Trophoblast cell (in vitro differentiated cells and primary cell): Measurements from ENCODE around the gene SLC35B2.

Experiments used
- DNase-seq, 2 donors: peaks; one replicate each; pipeline ENCODE4 v3.0.0-alpha.2; 2016
- H2AFZ ChIP-seq: 2 replicates; pipeline ENCODE4 v1.6.1; 2013; ENCODE audit warnings: low read length, moderate library complexity, mild to moderate bottlenecking; ENCODE audit not compliant: insufficient read depth, poor library complexity
- H2AK5ac ChIP-seq: 2 replicates; pipeline ENCODE4 v1.6.1; 2013; ENCODE audit warnings: mild to moderate bottlenecking, low read length
- H2BK120ac ChIP-seq: 2 replicates; pipeline ENCODE4 v1.6.1; 2013; ENCODE audit warnings: low read length, mild to moderate bottlenecking, moderate library complexity; ENCODE audit not compliant: insufficient read depth, poor library complexity
- H2BK12ac ChIP-seq: 2 replicates; pipeline ENCODE4 v1.6.1; 2013; ENCODE audit warnings: mild to moderate bottlenecking, low read length, moderate library complexity
- H2BK5ac ChIP-seq: 2 replicates; pipeline ENCODE4 v1.6.1; 2013; ENCODE audit warnings: low read length, low read depth, moderate library complexity, mild to moderate bottlenecking; ENCODE audit not compliant: poor library complexity
- H3K14ac ChIP-seq: 2 replicates; pipeline ENCODE4 v1.6.1; 2013; ENCODE audit warnings: mild to moderate bottlenecking, low read length
- H3K18ac ChIP-seq: 2 replicates; pipeline ENCODE4 v1.6.1; 2013; ENCODE audit warnings: mild to moderate bottlenecking, low read length
- H3K23ac ChIP-seq: 2 replicates; pipeline ENCODE4 v1.6.1; 2013; ENCODE audit warnings: low read length
- H3K27ac ChIP-seq: 2 replicates; pipeline ENCODE4 v1.5.1; 2013; ENCODE audit warnings: low read depth, mild to moderate bottlenecking, inconsistent platforms, low read length, moderate library complexity
- H3K27me3 ChIP-seq: 2 replicates; pipeline ENCODE4 v1.6.1; 2013; ENCODE audit warnings: inconsistent platforms, mild to moderate bottlenecking, low read length, moderate library complexity; ENCODE audit not compliant: insufficient read depth
- H3K36me3 ChIP-seq, 2 experiments: 1 replicate in 1 of 2; 2 replicates in 1 of 2; pipeline ENCODE4 v1.6.1; 2013; ENCODE audit warnings: low read length in 2 of 2, mild to moderate bottlenecking in 2 of 2, moderate library complexity in 1 of 2; ENCODE audit not compliant: insufficient read depth in 2 of 2, control insufficient read depth in 1 of 2
- H3K4ac ChIP-seq: 2 replicates; pipeline ENCODE4 v1.6.1; 2013; ENCODE audit warnings: low read depth, mild to moderate bottlenecking, low read length, moderate library complexity
- H3K4me1 ChIP-seq, 2 experiments: 1 replicate in 1 of 2; 2 replicates in 1 of 2; pipeline ENCODE4 v1.6.1; 2013; ENCODE audit warnings: low read length in 2 of 2, mild to moderate bottlenecking in 2 of 2, moderate library complexity in 1 of 2; ENCODE audit not compliant: insufficient read depth in 2 of 2, control insufficient read depth in 1 of 2
- H3K4me2 ChIP-seq: 2 replicates; pipeline ENCODE4 v1.6.1; 2013; ENCODE audit warnings: inconsistent platforms, mild to moderate bottlenecking, low read length, moderate library complexity
- H3K4me3 ChIP-seq: 2 replicates; pipeline ENCODE4 v1.5.1; 2013; ENCODE audit warnings: mild to moderate bottlenecking, low read depth, low read length, inconsistent platforms
- H3K79me1 ChIP-seq: one replicate; pipeline ENCODE4 v1.6.1; 2013; ENCODE audit warnings: low read length
- H3K79me2 ChIP-seq: 2 replicates; pipeline ENCODE4 v1.6.1; 2013; ENCODE audit warnings: low read length, mild to moderate bottlenecking; ENCODE audit not compliant: control insufficient read depth, insufficient read depth, poor library complexity
- H3K9ac ChIP-seq: 2 replicates; pipeline ENCODE4 v1.6.1; 2013; ENCODE audit warnings: mild to moderate bottlenecking, low read length
- H3K9me3 ChIP-seq: 2 replicates; pipeline ENCODE4 v1.6.1; 2013; ENCODE audit warnings: low read depth, mild to moderate bottlenecking, control low read depth, inconsistent platforms, low read length; ENCODE audit not compliant: insufficient read depth
- H4K12ac ChIP-seq: 2 replicates; pipeline ENCODE4 v1.6.1; 2013; ENCODE audit warnings: low read depth, mild to moderate bottlenecking, low read length, moderate library complexity
- H4K8ac ChIP-seq: 2 replicates; pipeline ENCODE4 v1.6.1; 2013; ENCODE audit warnings: low read depth, mild to moderate bottlenecking, low read length, moderate library complexity
- H4K91ac ChIP-seq: one replicate; pipeline ENCODE4 v1.6.1; 2013; ENCODE audit warnings: low read depth, mild to moderate bottlenecking, low read length, moderate library complexity
- WGBS: extraction: QIAGEN DNeasy Blood & Tissue Kit; methylation state at CpG from one replicate; pipeline ENCODE4 v1.1.7; 2013; ENCODE audit warnings: missing lambda C conversion rate; ENCODE audit not compliant: insufficient read length, insufficient coverage; ENCODE audit errors: extremely low coverage; 5-methylcytosine and 5-hydroxymethylcytosine counted together

SLC35B2 gene

GRCh38 chr6:44303842-44304241, 46.5 kb upstream of the SLC35B2 start:
- no peak overlapping the region for H3K18ac ChIP-seq
- H3K23ac ChIP-seq, result no peak overlapping the region
- no peaks in the 10 kb centered on the region for H3K79me2 ChIP-seq
- H3K9ac ChIP-seq, result no peak overlapping the region
- no peaks in the 10 kb centered on the region for H3K9me3 ChIP-seq
- no peak overlapping the region for H3K4me3 ChIP-seq
- no peak overlapping the region for H2BK5ac ChIP-seq
- H4K12ac ChIP-seq, result no peak overlapping the region
- H2AK5ac ChIP-seq, result no peak overlapping the region
- H3K14ac ChIP-seq, result no peak overlapping the region
- H3K36me3 ChIP-seq, result peaks cover 80 to 82% of the 10 kb centered on the region in 2 experiments
- no peak overlapping the region for H3K4me2 ChIP-seq
- no peak overlapping the region for H2BK120ac ChIP-seq
- no peak overlapping the region for H2BK12ac ChIP-seq
- H2AFZ ChIP-seq, result no peak overlapping the region
- H3K4me1 ChIP-seq, result no peaks in the 10 kb centered on the region
- no peaks in the 10 kb centered on the region for H3K79me1 ChIP-seq
- H4K8ac ChIP-seq, result no peak overlapping the region
- WGBS, result no CpG with 5 or more reads among the region's 6 CpGs
- H4K91ac ChIP-seq, result no peak overlapping the region
- no peak overlapping the region for H3K4ac ChIP-seq
- no peak for DNase-seq
- no peak overlapping the region for H3K27ac ChIP-seq
- no peaks in the 10 kb centered on the region for H3K27me3 ChIP-seq

- Histone ChIP-seq H3K23ac (no peak overlapping the region), H4K8ac (no peak overlapping the region), H2AFZ (no peak overlapping the region), H3K79me1 (no peaks in the 10 kb centered on the region), H3K27ac (no peak overlapping the region), H3K14ac (no peak overlapping the region), H3K4me1 (peaks cover 0 to under 1% of the 10 kb centered on the region in 2 experiments), H3K27me3 (peaks cover 3% of the 10 kb centered on the region), H3K9me3 (peaks cover 3% of the 10 kb centered on the region), H4K12ac (no peak overlapping the region), H2BK5ac (no peak overlapping the region), H4K91ac (no peak overlapping the region), H3K4ac (no peak overlapping the region), H3K4me2 (no peak overlapping the region), H3K79me2 (no peaks in the 10 kb centered on the region), H2BK12ac (no peak overlapping the region), H3K36me3 (peaks cover 74 to 77% of the 10 kb centered on the region in 2 experiments), H3K18ac (no peak overlapping the region), H2BK120ac (no peak overlapping the region), H3K4me3 (no peak overlapping the region), H2AK5ac (no peak overlapping the region), H3K9ac (no peak overlapping the region)
- WGBS, result no CpG with 5 or more reads among the region's 12 CpGs
- DNase-seq, result no peak
These were observed 45.5 kb upstream of the SLC35B2 start for GRCh38 chr6:44302856-44303255.

- Histone ChIP-seq H2BK5ac (no peak overlapping the region), H3K79me1 (no peaks in the 10 kb centered on the region), H3K9ac (no peak overlapping the region), H2AFZ (no peak overlapping the region), H2BK120ac (no peak overlapping the region), H3K4me2 (no peak overlapping the region), H3K27me3 (peaks cover 12% of the 10 kb centered on the region), H3K4me3 (no peak overlapping the region), H2BK12ac (no peak overlapping the region), H3K79me2 (no peaks in the 10 kb centered on the region), H3K36me3 (peaks cover 67 to 69% of the 10 kb centered on the region in 2 experiments), H3K9me3 (peaks cover 3% of the 10 kb centered on the region), H3K14ac (no peak overlapping the region), H3K27ac (no peak overlapping the region), H3K4me1 (peaks cover 4 to 6% of the 10 kb centered on the region in 2 experiments), H3K23ac (no peak overlapping the region), H3K4ac (no peak overlapping the region), H4K12ac (no peak overlapping the region), H4K91ac (no peak overlapping the region), H3K18ac (no peak overlapping the region), H4K8ac (no peak overlapping the region), H2AK5ac (no peak overlapping the region)
- DNase-seq, result no peak
- WGBS, result no CpG with 5 or more reads among the region's 14 CpGs
These were observed 44.6 kb upstream of the SLC35B2 start for GRCh38 chr6:44301782-44302564.

GRCh38 chr6:44301106-44301505, 43.8 kb upstream of the SLC35B2 start:
- Histone ChIP-seq H3K23ac (no peak overlapping the region), H3K4me2 (no peak overlapping the region), H3K4me3 (no peak overlapping the region), H3K36me3 (peaks cover 59 to 60% of the 10 kb centered on the region in 2 experiments), H3K4ac (no peak overlapping the region), H3K79me2 (no peaks in the 10 kb centered on the region), H4K91ac (no peak overlapping the region), H3K27ac (no peak overlapping the region), H3K9ac (no peak overlapping the region), H4K12ac (no peak overlapping the region), H2AK5ac (no peak overlapping the region), H4K8ac (no peak overlapping the region), H3K18ac (no peak overlapping the region), H3K9me3 (peaks cover 3% of the 10 kb centered on the region), H3K14ac (no peak overlapping the region), H2BK12ac (no peak overlapping the region), H2BK120ac (no peak overlapping the region), H2BK5ac (no peak overlapping the region), H3K27me3 (peaks cover 20% of the 10 kb centered on the region), H3K4me1 (peaks cover 4 to 6% of the 10 kb centered on the region in 2 experiments), H3K79me1 (no peaks in the 10 kb centered on the region), H2AFZ (no peak overlapping the region)
- no peak for DNase-seq
- no CpG with 5 or more reads among the region's 8 CpGs for WGBS
